Fibroblast of the aortic adventitia (primary cell): ENCODE data around the gene TBC1D2B. TPM values are rescaled to one million over a fixed set of nuclear protein-coding genes. Genes with fewer than 3 reads are reported as not detected.

Experiments
- DNase-seq: peaks from one replicate; pipeline ENCODE4 v3.0.0-alpha.2; 2010; ENCODE audit warnings: low read depth
- H3K4me3 ChIP-seq: 2 replicates; pipeline ENCODE4 v1.5.1; 2011; ENCODE audit warnings: low read depth, mild to moderate bottlenecking, control low read depth, low read length, moderate library complexity
- total RNA-seq: library from RNA; depleted of rRNA; stranded (reverse); fragments of >200 nt; gene quantifications from 2 replicates; pipeline ENCODE4 v1.2.3, GENCODE V29; 2012; ENCODE audit warnings: low replicate concordance
- TF ChIP-seq, protein P1 (sequence below): IDR thresholded peaks from 2 replicates; pipeline ENCODE4 v1.5.1; 2011; ENCODE audit warnings: mild to moderate bottlenecking, low read length, control low read depth, inconsistent platforms; ENCODE audit not compliant: insufficient read depth

Gene TBC1D2B
- total RNA-seq, 1 donor = 28.9 TPM

- TF ChIP-seq, protein P1, sequence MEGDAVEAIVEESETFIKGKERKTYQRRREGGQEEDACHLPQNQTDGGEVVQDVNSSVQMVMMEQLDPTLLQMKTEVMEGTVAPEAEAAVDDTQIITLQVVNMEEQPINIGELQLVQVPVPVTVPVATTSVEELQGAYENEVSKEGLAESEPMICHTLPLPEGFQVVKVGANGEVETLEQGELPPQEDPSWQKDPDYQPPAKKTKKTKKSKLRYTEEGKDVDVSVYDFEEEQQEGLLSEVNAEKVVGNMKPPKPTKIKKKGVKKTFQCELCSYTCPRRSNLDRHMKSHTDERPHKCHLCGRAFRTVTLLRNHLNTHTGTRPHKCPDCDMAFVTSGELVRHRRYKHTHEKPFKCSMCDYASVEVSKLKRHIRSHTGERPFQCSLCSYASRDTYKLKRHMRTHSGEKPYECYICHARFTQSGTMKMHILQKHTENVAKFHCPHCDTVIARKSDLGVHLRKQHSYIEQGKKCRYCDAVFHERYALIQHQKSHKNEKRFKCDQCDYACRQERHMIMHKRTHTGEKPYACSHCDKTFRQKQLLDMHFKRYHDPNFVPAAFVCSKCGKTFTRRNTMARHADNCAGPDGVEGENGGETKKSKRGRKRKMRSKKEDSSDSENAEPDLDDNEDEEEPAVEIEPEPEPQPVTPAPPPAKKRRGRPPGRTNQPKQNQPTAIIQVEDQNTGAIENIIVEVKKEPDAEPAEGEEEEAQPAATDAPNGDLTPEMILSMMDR = no peak
- DNase-seq = no peak
- H3K4me3 ChIP-seq = no peak overlapping the region
These were observed 32.6 kb upstream of the TBC1D2B start for GRCh38 chr15:78110096-78110495.

DNA sequence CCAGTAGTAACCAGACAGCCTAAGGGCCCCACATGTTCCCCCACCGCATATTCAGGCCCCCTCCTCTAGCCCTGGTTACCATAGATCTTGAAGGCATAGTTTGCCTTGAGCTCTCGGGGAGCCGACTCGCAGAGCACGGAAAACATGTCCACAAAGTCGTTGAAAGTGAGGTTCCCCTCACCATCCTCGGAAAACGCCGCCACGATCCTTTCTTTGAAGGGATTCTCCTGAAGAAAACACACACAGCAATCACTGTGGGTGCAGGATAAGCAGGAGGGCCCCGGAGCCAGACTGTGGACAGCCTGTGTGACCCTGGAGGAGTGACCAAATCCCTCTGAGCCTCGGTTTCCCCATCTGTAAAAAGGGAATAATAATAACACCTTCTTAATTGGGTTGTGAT, 31.6 kb upstream of the TBC1D2B start:
- TF ChIP-seq, protein P1 = no peak
- no peak overlapping the region for H3K4me3 ChIP-seq
- DNase-seq = no peak

DNA sequence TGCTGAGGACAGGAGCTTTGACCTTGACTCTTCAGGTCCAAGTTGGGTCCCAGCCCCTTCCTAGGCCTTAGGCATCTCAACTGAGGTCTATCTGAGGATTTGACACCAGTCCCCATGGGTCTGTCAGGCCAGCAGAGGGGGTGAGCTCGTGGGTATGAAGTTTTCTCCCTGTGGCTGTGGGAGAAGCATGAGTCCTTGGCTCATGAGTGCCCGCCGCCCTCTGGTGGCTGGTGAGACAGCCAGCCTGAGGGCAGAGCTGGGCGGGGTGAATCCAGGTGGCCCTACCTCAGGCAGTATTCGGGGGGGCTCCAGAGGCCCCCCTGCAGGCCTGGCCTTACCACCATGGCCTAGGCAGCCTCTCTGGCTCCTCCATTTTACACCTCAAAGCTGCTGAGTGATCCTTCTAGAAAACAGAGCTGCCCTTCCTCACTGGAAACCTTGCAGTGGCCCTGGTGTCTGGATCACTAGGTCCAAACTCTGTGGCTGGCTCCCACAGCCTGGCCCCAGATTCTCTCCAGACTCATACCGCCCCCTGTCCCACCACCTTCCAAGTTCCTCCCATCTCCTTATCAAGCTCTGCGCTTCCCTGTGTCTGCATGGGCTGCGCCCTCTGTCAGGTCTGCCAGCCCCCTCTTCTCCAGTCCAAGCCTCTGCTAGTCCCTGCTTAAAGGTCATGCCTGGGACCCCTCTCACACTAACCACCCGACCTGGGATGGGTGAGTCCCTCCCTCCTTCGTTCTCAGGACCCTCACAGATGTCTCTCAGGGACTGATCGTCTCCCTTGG, 31.0 kb upstream of the TBC1D2B start:
- DNase-seq = peak; percentile 85
- TF ChIP-seq, protein P1 = peak; percentile 92
- H3K4me3 ChIP-seq = no peak overlapping the region

DNA sequence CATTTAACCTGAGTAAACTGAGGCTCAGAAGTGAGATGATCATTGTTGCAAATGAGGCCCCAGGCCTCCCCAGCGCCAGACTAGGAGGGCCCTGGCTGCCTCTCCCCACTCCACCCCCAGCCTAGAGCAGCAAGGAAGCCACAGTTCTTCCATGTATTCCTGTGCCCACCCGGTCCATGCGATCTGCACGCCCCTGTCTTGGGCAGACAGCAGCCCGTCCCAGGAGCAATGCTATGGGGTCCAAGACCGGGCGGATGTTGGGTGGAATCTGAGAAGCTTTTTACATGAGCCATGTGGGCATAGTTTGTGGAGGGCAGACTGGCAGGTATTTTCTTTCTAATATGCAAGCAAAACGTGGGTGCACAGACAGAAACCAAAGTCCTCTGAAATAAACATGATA, 30.0 kb upstream of the TBC1D2B start:
- TF ChIP-seq, protein P1 = no peak
- no peak for DNase-seq
- no peak overlapping the region for H3K4me3 ChIP-seq

DNA sequence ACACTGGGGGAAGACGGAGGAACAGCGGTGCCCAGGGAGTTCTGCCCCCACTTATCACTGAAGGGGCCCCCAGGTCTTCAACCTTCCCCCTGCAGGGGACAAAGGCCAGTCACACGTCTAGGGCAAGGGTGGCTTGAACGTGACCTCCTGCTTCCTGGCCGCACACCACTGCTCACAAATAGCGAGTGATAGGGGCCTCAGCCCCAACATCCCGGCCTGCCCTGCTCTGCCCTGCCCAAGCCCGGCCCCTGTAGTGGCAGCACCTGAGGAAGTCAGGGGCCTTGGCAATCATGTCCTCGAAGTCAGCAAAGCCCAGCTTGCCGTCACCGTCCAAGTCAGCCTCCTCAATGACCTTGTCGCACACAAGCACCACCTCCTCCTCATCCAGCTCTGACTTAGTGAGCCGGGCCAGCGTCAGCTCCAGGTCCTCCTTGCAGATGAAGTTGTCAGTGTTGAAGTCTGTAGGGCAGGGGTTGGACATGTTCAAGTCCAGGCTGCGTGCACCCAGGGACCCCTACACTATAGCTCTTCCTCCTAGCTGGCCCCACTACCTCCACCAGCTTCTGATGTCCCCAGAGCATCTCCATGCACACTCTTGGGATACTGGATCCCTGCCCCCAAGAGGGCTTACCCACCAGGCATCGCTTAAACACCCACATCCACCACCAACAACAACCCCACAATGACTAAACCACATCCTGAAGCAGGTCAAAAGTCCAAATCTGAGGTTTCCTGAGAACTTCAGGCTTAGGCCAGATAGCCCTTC, 28.1 kb upstream of the TBC1D2B start:
- H3K4me3 ChIP-seq = no peak overlapping the region
- DNase-seq = no peak
- TF ChIP-seq, protein P1 = no peak

GRCh38 chr15:78104566-78105475, 27.3 kb upstream of the TBC1D2B start:
- no peak for DNase-seq
- TF ChIP-seq, protein P1 = no peak
- H3K4me3 ChIP-seq = no peak overlapping the region
